HL-60 (cell line): Measurements from ENCODE around the gene NONO.

Experiments used
- TF ChIP-seq, protein P1 (sequence below): IDR thresholded peaks from one replicate; pipeline ENCODE4 v1.5.1; 2011; ENCODE audit warnings: low read length, control low read depth, inconsistent platforms; ENCODE audit not compliant: insufficient read depth
- TF ChIP-seq, protein P2 (sequence below): IDR thresholded peaks from 2 replicates; pipeline ENCODE4 v1.6.1; 2012; ENCODE audit warnings: low read depth; ENCODE audit not compliant: insufficient replicate concordance

DNA sequence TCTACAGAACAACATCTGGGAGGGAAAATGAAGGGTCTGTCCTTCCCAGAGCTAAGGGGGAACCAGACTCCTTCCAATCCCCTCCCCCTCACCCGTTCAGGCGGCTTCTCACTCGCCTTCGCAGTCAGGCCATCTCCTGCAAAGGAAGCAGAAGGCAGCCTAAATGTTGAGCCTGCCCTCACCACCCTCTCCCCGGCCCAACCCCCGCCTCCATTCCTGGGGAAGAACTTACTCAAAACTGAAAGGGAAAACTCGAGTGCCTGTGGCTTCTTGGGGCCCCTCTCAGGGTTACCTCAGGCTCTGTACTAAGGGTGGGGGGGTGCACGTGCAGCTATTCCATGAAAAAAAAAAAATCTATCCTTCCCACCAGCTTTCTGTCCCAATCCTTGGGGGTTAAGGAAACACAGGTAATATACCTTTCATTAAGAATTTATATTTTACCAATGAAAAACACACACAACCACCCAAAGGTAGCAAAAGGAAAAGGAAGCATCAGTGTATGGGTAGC, 31.9 kb upstream of the NONO start:
- TF ChIP-seq, protein P1, sequence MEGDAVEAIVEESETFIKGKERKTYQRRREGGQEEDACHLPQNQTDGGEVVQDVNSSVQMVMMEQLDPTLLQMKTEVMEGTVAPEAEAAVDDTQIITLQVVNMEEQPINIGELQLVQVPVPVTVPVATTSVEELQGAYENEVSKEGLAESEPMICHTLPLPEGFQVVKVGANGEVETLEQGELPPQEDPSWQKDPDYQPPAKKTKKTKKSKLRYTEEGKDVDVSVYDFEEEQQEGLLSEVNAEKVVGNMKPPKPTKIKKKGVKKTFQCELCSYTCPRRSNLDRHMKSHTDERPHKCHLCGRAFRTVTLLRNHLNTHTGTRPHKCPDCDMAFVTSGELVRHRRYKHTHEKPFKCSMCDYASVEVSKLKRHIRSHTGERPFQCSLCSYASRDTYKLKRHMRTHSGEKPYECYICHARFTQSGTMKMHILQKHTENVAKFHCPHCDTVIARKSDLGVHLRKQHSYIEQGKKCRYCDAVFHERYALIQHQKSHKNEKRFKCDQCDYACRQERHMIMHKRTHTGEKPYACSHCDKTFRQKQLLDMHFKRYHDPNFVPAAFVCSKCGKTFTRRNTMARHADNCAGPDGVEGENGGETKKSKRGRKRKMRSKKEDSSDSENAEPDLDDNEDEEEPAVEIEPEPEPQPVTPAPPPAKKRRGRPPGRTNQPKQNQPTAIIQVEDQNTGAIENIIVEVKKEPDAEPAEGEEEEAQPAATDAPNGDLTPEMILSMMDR, result no peak
- TF ChIP-seq, protein P2, sequence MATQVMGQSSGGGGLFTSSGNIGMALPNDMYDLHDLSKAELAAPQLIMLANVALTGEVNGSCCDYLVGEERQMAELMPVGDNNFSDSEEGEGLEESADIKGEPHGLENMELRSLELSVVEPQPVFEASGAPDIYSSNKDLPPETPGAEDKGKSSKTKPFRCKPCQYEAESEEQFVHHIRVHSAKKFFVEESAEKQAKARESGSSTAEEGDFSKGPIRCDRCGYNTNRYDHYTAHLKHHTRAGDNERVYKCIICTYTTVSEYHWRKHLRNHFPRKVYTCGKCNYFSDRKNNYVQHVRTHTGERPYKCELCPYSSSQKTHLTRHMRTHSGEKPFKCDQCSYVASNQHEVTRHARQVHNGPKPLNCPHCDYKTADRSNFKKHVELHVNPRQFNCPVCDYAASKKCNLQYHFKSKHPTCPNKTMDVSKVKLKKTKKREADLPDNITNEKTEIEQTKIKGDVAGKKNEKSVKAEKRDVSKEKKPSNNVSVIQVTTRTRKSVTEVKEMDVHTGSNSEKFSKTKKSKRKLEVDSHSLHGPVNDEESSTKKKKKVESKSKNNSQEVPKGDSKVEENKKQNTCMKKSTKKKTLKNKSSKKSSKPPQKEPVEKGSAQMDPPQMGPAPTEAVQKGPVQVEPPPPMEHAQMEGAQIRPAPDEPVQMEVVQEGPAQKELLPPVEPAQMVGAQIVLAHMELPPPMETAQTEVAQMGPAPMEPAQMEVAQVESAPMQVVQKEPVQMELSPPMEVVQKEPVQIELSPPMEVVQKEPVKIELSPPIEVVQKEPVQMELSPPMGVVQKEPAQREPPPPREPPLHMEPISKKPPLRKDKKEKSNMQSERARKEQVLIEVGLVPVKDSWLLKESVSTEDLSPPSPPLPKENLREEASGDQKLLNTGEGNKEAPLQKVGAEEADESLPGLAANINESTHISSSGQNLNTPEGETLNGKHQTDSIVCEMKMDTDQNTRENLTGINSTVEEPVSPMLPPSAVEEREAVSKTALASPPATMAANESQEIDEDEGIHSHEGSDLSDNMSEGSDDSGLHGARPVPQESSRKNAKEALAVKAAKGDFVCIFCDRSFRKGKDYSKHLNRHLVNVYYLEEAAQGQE, result no peak
